ENCODE data around the gene PPP1R13L.

DNA sequence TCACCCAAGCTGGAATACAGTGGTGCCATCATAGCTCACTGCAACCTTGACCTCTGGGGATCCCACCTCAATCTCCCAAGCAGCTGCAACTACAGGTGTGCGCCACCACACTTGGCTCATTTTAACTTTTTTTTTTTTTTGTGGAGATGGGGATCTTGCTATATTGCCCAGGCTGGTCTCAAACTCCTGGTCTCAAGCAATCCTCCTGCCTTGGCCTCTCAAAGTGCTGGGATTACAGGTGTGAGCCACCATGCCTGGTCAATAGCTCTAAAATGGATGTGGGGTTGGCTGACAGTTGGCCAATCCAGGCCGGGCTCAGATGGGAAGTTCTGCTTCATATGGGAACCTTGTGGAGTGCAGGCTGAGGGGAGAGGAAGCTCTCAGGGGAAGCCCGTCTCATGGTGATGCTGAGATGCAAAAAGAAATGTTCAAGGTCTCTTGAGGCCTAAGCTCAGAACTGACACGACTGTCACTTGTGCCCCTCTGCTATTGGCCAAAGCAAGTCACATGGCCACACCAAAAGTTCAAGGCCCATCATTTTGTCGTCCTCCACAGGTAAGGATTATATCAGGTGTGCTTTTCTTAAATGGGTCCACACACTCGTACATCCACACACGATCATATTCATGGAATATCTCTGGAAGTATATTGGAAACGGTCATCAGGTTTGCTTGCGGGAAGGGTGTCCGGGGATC lies 71.1 kb downstream of the PPP1R13L start:
- TF ChIP-seq TAF1 (IDR thresholded peaks at IDR 0.05; ENCODE audit: low read depth): no peak
- no peak for TF ChIP-seq MXI1 (conservative IDR thresholded peaks at IDR 0.05; ENCODE audit: poor library complexity, severe bottlenecking)
- TF ChIP-seq, protein P1, sequence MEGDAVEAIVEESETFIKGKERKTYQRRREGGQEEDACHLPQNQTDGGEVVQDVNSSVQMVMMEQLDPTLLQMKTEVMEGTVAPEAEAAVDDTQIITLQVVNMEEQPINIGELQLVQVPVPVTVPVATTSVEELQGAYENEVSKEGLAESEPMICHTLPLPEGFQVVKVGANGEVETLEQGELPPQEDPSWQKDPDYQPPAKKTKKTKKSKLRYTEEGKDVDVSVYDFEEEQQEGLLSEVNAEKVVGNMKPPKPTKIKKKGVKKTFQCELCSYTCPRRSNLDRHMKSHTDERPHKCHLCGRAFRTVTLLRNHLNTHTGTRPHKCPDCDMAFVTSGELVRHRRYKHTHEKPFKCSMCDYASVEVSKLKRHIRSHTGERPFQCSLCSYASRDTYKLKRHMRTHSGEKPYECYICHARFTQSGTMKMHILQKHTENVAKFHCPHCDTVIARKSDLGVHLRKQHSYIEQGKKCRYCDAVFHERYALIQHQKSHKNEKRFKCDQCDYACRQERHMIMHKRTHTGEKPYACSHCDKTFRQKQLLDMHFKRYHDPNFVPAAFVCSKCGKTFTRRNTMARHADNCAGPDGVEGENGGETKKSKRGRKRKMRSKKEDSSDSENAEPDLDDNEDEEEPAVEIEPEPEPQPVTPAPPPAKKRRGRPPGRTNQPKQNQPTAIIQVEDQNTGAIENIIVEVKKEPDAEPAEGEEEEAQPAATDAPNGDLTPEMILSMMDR (IDR thresholded peaks at IDR 0.05; ENCODE audit: poor library complexity, severe bottlenecking): no peak
- TF ChIP-seq REST (IDR thresholded peaks at IDR 0.05; ENCODE audit: borderline replicate concordance): no peak
- no peak for TF ChIP-seq POLR2AphosphoS5 (IDR thresholded peaks at IDR 0.05)
- TF ChIP-seq EZH2 (IDR thresholded peaks at IDR 0.05; ENCODE audit: borderline replicate concordance, insufficient read depth, low read length, poor library complexity, severe bottlenecking): no peak
